ENCODE data around the gene GRK5. TPM values are rescaled to one million over a fixed set of nuclear protein-coding genes. Genes with fewer than 3 reads are reported as not detected.
"Not testable (repeated sequence)": the region's sequence is repeated elsewhere in the genome, so short reads cannot be mapped to it uniquely, and the experiment has no call there.

Gene GRK5
- total RNA-seq, 4 donors from 2014 or later: 10.0 to 61.9 (median 18.1) TPM

DNA sequence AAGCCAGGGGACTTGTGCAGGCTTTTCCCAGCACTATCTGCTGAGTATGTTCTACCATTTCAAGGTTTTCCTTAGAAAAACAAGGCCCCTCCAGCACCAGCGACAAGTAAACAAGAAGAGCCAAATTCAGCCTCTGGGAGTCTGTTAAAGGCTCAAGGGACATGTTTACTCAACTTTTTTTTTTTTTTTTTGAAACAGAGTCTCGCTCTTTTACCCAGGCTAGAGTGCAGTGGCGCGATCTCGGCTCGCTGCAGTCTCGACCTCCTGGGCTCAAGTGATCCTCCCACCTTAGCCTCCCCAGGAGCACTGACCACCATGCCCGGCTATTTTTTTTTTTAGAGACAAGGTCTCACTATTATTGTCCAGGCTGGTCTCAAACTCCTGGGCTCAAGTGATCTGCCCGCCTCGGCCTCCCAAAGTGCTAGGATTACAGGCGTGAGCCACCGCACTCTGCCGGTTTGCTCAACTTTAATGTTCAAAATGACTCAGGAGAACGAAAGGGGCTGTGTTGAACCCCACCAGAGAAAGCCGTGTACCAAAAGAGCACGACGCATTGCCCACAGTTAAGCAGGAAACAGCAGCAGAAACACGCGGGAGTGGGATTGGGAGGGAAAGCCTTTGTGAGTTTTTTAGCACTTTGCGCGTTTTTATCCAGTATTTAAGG lies 29.5 kb upstream of the GRK5 start:
- peaks cover 0 to 21% (median 6%) of the 10 kb centered on the region in 4 donors for H3K4me1 ChIP-seq
- DNase-seq: no peak
- no peaks in the 10 kb centered on the region for H3K9me3 ChIP-seq
- H3K27ac ChIP-seq: peak overlapping the region; percentile 89 to 95 (median 90)
- H3K36me3 ChIP-seq: peaks cover 0 to 16% (median 0%) of the 10 kb centered on the region in 3 donors
- TF ChIP-seq, protein P1, sequence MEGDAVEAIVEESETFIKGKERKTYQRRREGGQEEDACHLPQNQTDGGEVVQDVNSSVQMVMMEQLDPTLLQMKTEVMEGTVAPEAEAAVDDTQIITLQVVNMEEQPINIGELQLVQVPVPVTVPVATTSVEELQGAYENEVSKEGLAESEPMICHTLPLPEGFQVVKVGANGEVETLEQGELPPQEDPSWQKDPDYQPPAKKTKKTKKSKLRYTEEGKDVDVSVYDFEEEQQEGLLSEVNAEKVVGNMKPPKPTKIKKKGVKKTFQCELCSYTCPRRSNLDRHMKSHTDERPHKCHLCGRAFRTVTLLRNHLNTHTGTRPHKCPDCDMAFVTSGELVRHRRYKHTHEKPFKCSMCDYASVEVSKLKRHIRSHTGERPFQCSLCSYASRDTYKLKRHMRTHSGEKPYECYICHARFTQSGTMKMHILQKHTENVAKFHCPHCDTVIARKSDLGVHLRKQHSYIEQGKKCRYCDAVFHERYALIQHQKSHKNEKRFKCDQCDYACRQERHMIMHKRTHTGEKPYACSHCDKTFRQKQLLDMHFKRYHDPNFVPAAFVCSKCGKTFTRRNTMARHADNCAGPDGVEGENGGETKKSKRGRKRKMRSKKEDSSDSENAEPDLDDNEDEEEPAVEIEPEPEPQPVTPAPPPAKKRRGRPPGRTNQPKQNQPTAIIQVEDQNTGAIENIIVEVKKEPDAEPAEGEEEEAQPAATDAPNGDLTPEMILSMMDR (IDR thresholded peaks at IDR 0.05): no peak
- TF ChIP-seq POLR2A (IDR thresholded peaks at IDR 0.05): no peak
- no peaks in the 10 kb centered on the region for H3K27me3 ChIP-seq
- peak overlapping the region; percentile 73 to 98 (median 87) for H3K4me3 ChIP-seq

DNA sequence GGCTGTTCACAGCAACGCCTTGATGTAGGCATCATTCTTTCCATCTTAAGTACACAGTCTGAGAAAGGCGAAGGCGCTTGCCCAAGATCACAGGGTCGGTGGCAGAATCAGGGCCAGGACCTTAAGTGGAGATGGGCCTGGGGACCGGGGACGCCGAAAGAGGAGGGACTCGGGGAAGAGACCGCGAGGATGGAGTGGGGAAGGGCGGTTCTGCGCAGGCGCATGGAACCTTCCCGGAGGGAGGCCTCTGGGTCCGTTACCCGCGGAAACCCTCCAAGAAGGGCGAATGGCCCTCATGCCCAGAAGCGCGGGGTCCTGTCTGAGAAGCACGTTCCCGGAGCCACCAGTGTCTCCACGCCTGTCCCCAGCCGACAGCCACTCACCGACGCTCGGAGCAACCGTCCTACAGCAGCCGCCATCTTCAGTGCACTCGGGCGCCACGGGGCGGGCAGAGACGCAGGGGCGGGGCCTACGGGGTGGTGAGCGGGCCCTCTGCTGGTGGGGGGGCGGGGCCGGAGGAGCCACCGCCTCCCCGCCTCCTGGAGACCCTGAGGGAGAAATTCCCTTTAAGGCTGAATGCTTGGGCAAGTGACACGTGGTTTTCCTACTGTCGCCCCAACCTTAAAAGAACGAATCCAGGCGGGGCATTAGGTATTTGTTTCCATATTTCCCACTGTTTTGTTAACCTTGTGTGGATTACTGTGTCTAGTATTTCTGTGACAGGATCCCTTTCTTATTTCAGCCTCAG lies 28.8 kb upstream of the GRK5 start, which contains the start of gene PRDX3:
Gene PRDX3, minus strand, starts transcription at position 441 of the 748 bp plus-strand sequence. Its CDS starts 22 bp downstream, at position 419.
- Histone ChIP-seq H3K4me1 (peaks cover 0 to 21% (median 6%) of the 10 kb centered on the region in 4 donors), H3K9me3 (no peaks in the 10 kb centered on the region), H3K36me3 (peaks cover 0 to 9% (median 0%) of the 10 kb centered on the region in 3 donors), H3K27me3 (no peaks in the 10 kb centered on the region), H3K4me3 (peak within 1 kb of the TSS; percentile 73 to 98 (median 87)), H3K27ac (peak within 1 kb of the TSS; percentile 89 to 95 (median 90))
- DNase-seq: peak; percentile 95 to 97 (median 95)
- TF ChIP-seq, protein P1 (IDR thresholded peaks at IDR 0.05): peak in 5 of 6 experiments; percentile 6 to 36 (median 16)
- TF ChIP-seq POLR2A (IDR thresholded peaks at IDR 0.05): peak; percentile 46 to 63

DNA sequence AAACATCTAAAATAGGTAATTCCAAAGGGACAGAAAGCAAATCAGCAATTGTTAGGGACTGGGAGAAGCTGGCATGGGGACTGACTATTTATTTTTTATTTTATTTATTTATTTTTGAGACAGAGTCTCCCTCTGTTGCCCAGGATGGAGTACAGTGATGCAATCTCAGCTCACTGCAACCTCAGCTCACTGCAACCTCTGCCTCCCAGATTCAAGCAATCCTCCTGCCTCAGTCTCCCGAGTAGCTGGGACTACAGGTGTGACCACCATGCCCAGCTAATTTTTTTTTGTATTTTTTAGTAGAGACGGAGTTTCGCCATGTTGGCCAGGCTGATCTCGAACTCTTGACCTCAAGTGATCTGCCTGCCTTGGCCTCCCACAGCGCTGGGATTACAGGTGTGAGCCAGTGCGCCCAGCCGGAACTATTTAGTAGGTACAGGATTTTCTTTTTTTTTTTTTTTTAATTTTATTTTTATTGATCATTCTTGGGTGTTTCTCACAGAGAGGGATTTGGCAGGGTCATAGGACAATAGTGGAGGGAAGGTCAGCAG lies 26.4 kb upstream of the GRK5 start:
- H3K4me3 ChIP-seq, H3K27me3 ChIP-seq, H3K27ac ChIP-seq, H3K9me3 ChIP-seq, DNase-seq, H3K36me3 ChIP-seq: not testable (repeated sequence)
- H3K4me1 ChIP-seq: peaks cover 0 to 21% (median 6%) of the 10 kb centered on the region in 4 donors

DNA sequence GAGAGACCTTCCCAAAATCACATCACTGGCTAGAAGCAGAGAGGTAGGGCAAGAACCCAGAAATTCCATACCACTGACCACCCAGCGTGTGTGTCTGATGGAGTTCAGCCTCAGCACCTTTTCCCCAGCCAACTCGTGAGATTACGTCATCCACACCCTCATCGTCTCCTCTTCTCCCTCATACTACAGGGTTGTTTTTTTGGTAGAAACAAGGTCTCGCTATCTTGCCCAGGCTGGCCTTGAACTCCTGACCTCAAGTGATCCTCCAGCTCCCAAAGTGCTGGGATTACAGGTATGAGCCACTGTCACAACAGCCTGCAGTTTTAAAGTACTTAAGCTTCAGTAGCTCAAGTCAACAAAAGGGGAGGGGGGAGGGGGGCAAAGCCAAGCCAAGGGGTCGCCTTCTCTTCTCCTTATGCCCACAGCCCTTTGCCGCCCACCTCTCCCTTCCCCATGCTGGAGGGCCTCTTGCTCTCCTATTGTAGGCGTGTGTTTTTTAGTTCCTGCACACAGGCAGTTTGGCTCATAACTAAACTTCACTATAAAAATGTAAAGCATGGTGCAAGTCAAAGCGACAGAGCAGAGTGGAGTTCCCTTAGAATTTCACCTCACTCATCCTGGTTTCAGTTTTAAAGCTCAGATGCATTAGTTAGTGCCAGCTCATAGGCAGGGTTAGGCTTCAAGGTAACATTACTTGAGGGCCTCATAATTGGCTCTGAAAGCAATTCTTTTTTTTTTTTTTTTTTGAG lies 23.5 kb upstream of the GRK5 start:
- no peak overlapping the region for H3K27ac ChIP-seq
- no peak for DNase-seq
- H3K36me3 ChIP-seq: no peaks in the 10 kb centered on the region
- H3K27me3 ChIP-seq: no peaks in the 10 kb centered on the region
- H3K9me3 ChIP-seq: no peaks in the 10 kb centered on the region
- no peak overlapping the region for H3K4me3 ChIP-seq
- no peaks in the 10 kb centered on the region for H3K4me1 ChIP-seq
- TF ChIP-seq, protein P1 (IDR thresholded peaks at IDR 0.05): no peak
- TF ChIP-seq POLR2A (IDR thresholded peaks at IDR 0.05): no peak

DNA sequence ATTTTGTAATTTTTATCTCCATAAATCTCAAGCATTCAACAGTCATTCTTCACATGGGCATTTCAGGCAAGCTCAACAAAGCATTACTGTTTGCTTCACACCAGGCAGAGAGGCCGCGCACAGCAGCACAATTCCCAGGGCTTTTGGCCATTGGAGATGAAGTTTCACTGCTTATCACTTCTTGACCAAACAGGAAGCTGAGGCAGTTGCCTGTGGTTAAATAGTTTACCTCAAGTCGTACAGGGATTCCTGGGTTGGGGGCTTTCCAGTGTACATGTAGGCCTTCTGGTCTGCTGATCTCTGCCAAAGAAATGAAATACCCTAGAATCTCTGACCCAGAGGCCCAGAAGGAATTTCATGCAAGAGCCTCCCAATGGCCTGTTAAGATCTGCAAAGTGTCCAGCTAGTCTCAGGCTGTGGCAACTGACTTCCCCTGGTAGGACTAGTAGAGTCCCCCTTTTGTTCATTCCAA lies 17.5 kb upstream of the GRK5 start:
- Histone ChIP-seq H3K27me3 (no peaks in the 10 kb centered on the region), H3K36me3 (no peaks in the 10 kb centered on the region), H3K4me1 (peaks cover 0 to 5% (median 0%) of the 10 kb centered on the region in 4 donors), H3K9me3 (no peaks in the 10 kb centered on the region), H3K27ac (no peak overlapping the region), H3K4me3 (no peak overlapping the region)
- DNase-seq: peak in 1 of 3 donors; percentile 32
- TF ChIP-seq, protein P1 (IDR thresholded peaks at IDR 0.05): no peak
- no peak for TF ChIP-seq POLR2A (IDR thresholded peaks at IDR 0.05)

Data from Peyer's patch (tissue), 4 donors.